ENCODE results near the gene CSMD2.

DNA sequence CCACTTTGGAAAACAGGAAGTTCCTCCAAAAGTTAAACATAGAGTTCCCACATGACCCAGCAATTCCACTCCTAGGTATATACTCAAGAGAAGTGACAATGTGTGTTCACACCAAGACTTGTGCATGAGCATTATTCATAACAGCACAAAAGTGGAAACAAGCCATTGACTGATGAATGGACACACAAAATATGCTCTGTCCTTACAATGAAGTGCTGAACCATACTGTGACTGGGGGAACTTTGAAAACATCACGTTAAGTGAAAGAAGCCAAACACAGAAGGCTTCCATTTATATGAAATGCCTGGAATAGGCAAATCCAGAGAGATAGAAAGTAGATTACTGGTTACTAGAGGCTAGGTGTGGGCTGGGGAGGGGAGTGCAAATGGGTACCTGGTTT lies 542.3 kb downstream of the CSMD2 start:
- TF ChIP-seq, protein P1, sequence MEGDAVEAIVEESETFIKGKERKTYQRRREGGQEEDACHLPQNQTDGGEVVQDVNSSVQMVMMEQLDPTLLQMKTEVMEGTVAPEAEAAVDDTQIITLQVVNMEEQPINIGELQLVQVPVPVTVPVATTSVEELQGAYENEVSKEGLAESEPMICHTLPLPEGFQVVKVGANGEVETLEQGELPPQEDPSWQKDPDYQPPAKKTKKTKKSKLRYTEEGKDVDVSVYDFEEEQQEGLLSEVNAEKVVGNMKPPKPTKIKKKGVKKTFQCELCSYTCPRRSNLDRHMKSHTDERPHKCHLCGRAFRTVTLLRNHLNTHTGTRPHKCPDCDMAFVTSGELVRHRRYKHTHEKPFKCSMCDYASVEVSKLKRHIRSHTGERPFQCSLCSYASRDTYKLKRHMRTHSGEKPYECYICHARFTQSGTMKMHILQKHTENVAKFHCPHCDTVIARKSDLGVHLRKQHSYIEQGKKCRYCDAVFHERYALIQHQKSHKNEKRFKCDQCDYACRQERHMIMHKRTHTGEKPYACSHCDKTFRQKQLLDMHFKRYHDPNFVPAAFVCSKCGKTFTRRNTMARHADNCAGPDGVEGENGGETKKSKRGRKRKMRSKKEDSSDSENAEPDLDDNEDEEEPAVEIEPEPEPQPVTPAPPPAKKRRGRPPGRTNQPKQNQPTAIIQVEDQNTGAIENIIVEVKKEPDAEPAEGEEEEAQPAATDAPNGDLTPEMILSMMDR (conservative IDR thresholded peaks at IDR 0.05; ENCODE audit: low read depth, low read length): no peak
- no peak for TF ChIP-seq EZH2 (IDR thresholded peaks at IDR 0.05; ENCODE audit: borderline replicate concordance, low read depth, low read length, poor library complexity, severe bottlenecking)
